Measurements from ENCODE around the gene PLXND1.

DNA sequence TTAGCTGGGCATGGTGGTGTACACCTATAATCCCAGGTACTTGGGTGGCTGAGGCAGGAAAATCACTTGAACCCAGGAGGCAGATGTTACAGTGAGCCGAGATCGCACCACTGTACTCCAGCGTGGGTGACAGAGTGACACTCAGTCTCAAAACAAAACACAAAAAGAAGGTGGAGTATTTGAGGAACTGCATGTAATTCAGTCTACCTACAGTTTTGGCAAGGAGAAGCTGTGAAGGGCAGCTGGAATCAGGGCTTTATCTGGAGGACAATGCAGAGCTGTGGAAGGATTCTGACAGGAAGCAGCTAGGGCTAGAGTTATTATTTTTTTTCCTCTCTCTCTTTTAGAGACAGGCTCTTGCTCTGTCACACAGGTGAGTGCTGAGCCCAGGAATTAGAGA, 56.7 kb downstream of the PLXND1 start:
- TF ChIP-seq CTCF (IDR thresholded peaks at IDR 0.05) (no peak), POLR2A (IDR thresholded peaks at IDR 0.05) (no peak)
